SU-DHL-6 (cell line): ENCODE measurements around the gene ARFGEF3.

Experiments
- H2AFZ ChIP-seq: fragments of 200-600 bp; sonication (generic); 2 replicates; pipeline ENCODE4 v1.6.1; 2014; ENCODE audit warnings: low read depth, mild to moderate bottlenecking, moderate library complexity, mixed read lengths, antibody characterized with exemption, low read length; ENCODE audit not compliant: severe bottlenecking
- H3F3A ChIP-seq: fragments of 200-600 bp; shearing (Covaris generic); 2 replicates; pipeline ENCODE4 v1.6.0; 2016; ENCODE audit warnings: antibody characterized with exemption, mild to moderate bottlenecking; ENCODE audit not compliant: insufficient read depth
- H3K27ac ChIP-seq: fragments of 200-600 bp; sonication (generic); 2 replicates; pipeline ENCODE4 v1.5.1; 2016; ENCODE audit warnings: low read depth, mild to moderate bottlenecking, low read length, moderate library complexity, mixed read lengths
- H3K27me3 ChIP-seq: fragments of 200-600 bp; sonication (generic), shearing (Covaris generic); 2 replicates; pipeline ENCODE4 v1.6.0; 2014; ENCODE audit warnings: mild to moderate bottlenecking, low read length
- H3K36me3 ChIP-seq: fragments of 200-600 bp; sonication (generic); 2 replicates; pipeline ENCODE4 v1.6.1; 2014; ENCODE audit warnings: mild to moderate bottlenecking, low read length, mixed read lengths
- H3K4me2 ChIP-seq: fragments of 300-600, 200-600 bp; shearing (Covaris generic), sonication (generic); 2 replicates; pipeline ENCODE4 v1.6.0; 2014; ENCODE audit warnings: low read length, low read depth, mild to moderate bottlenecking; ENCODE audit not compliant: poor library complexity, severe bottlenecking
- H3K4me3 ChIP-seq: fragments of 200-600 bp; sonication (generic); 2 replicates; pipeline ENCODE4 v1.5.1; 2014; ENCODE audit warnings: antibody characterized with exemption, low read length, mild to moderate bottlenecking, mixed read lengths; ENCODE audit not compliant: insufficient read depth, poor library complexity, severe bottlenecking
- H3K79me2 ChIP-seq: fragments of 200-600 bp; sonication (generic); 2 replicates; pipeline ENCODE4 v1.6.1; 2014; ENCODE audit warnings: mild to moderate bottlenecking, low read length, moderate library complexity; ENCODE audit not compliant: insufficient read depth
- H3K9ac ChIP-seq: fragments of 200-600 bp; sonication (generic); 2 replicates; pipeline ENCODE4 v1.7.0; 2014; ENCODE audit warnings: mild to moderate bottlenecking, low read length
- H3K9me2 ChIP-seq: fragments of 200-600 bp; sonication (generic); replicated peaks from 2 replicates; pipeline ENCODE4 v1.6.1; 2014; ENCODE audit warnings: low read length; ENCODE audit not compliant: insufficient read depth
- H3K9me3 ChIP-seq: fragments of 200-600 bp; sonication (generic); 2 replicates; pipeline ENCODE4 v1.6.1; 2014; ENCODE audit warnings: low read length, mixed read lengths; ENCODE audit not compliant: insufficient read depth
- H4K20me1 ChIP-seq: fragments of 200-600 bp; sonication (generic); 2 replicates; pipeline ENCODE4 v1.6.1; 2014; ENCODE audit warnings: low read depth, mild to moderate bottlenecking, antibody characterized with exemption, low read length, moderate library complexity, mixed read lengths
- CTCF ChIP-seq: fragments of 200-600 bp; sonication (generic); IDR thresholded peaks from one replicate; pipeline ENCODE4 v1.5.1; 2017; ENCODE audit warnings: antibody characterized with exemption, mild to moderate bottlenecking, low read length, moderate library complexity; ENCODE audit not compliant: insufficient read depth, poor library complexity, severe bottlenecking
- EZH2phosphoT487 ChIP-seq: fragments of 200-600 bp; sonication (generic), shearing (Covaris generic); conservative IDR thresholded peaks from 2 replicates; pipeline ENCODE4 v1.6.1; 2018; ENCODE audit warnings: mild to moderate bottlenecking, antibody characterized with exemption, low read length, moderate library complexity, mixed read lengths

The ARFGEF3 gene

GRCh38 chr6:138218449-138218848, 56.7 kb downstream of the ARFGEF3 start, which contains the start of gene PBOV1:
TSS of gene PBOV1 (minus strand) at chr6:138218491. CDS start at chr6:138218395, 96 bp downstream.
- H3K9me2 ChIP-seq: no peaks in the 10 kb centered on the region
- H3K27ac ChIP-seq: no peak within 1 kb of the TSS
- no peaks in the 10 kb centered on the region for H3K79me2 ChIP-seq
- H3K27me3 ChIP-seq: no peaks in the 10 kb centered on the region
- no peak within 1 kb of the TSS for H3K9ac ChIP-seq
- no peak within 1 kb of the TSS for H3K4me2 ChIP-seq
- TF ChIP-seq EZH2phosphoT487 (no peak), CTCF (no peak)
- H2AFZ ChIP-seq: no peak within 1 kb of the TSS
- H3F3A ChIP-seq: no peaks in the 10 kb centered on the region
- no peaks in the 10 kb centered on the region for H3K36me3 ChIP-seq
- H4K20me1 ChIP-seq: no peaks in the 10 kb centered on the region
- H3K4me3 ChIP-seq: no peak within 1 kb of the TSS
- H3K9me3 ChIP-seq: no peaks in the 10 kb centered on the region

GRCh38 chr6:138219398-138219797, 57.7 kb downstream of the ARFGEF3 start:
- Histone ChIP-seq H3K27me3 (no peaks in the 10 kb centered on the region), H3K4me2 (no peak overlapping the region), H3F3A (no peaks in the 10 kb centered on the region), H3K27ac (no peak overlapping the region), H3K9me3 (no peaks in the 10 kb centered on the region), H3K36me3 (no peaks in the 10 kb centered on the region), H4K20me1 (no peaks in the 10 kb centered on the region), H3K79me2 (no peaks in the 10 kb centered on the region), H3K4me3 (no peak overlapping the region), H3K9me2 (no peaks in the 10 kb centered on the region), H3K9ac (no peak overlapping the region), H2AFZ (no peak overlapping the region)
- TF ChIP-seq EZH2phosphoT487 (no peak), CTCF (no peak)

- Histone ChIP-seq H2AFZ (no peak overlapping the region), H3K27me3 (no peaks in the 10 kb centered on the region), H3K9me3 (no peaks in the 10 kb centered on the region), H3F3A (no peaks in the 10 kb centered on the region), H3K36me3 (no peaks in the 10 kb centered on the region), H3K27ac (no peak overlapping the region), H3K9me2 (no peaks in the 10 kb centered on the region), H4K20me1 (no peaks in the 10 kb centered on the region), H3K9ac (no peak overlapping the region), H3K4me2 (no peak overlapping the region), H3K4me3 (no peak overlapping the region), H3K79me2 (no peaks in the 10 kb centered on the region)
- TF ChIP-seq CTCF (no peak), EZH2phosphoT487 (no peak)
Measured at GRCh38 chr6:138219901-138220300, 58.2 kb downstream of the ARFGEF3 start.
